H9 (cell line): ENCODE measurements around the gene EFCAB11. TPM values are rescaled to one million over a fixed set of nuclear protein-coding genes. Genes with fewer than 3 reads are reported as not detected.
A peak's percentile ranks its signal among the peaks of the same experiment; 100 is the strongest.

Experiments used
- DNase-seq: peaks from one replicate; pipeline ENCODE4 v3.0.0-alpha.2; 2017
- H2AFZ ChIP-seq: one replicate; pipeline ENCODE4 v1.6.1; 2013; ENCODE audit warnings: mild to moderate bottlenecking, low read length, control low read depth, moderate library complexity
- H2AK5ac ChIP-seq: 2 replicates; pipeline ENCODE4 v1.6.1; 2013; ENCODE audit warnings: low read length, control low read depth, mixed read lengths; ENCODE audit not compliant: insufficient read length
- H2BK120ac ChIP-seq: one replicate; pipeline ENCODE4 v1.6.1; 2013; ENCODE audit warnings: low read depth, mild to moderate bottlenecking, low read length, control low read depth, inconsistent platforms; ENCODE audit not compliant: poor library complexity, severe bottlenecking
- H2BK12ac ChIP-seq: 2 replicates; pipeline ENCODE4 v1.6.1; 2013; ENCODE audit warnings: low read length, control low read depth, mixed read lengths, low read depth; ENCODE audit not compliant: insufficient read length
- H2BK15ac ChIP-seq: 2 replicates; pipeline ENCODE4 v1.6.1; 2013; ENCODE audit warnings: low read depth, low read length, control low read depth
- H2BK20ac ChIP-seq: one replicate; pipeline ENCODE4 v1.6.1; 2013; ENCODE audit warnings: low read depth, mild to moderate bottlenecking, low read length, control low read depth, inconsistent platforms; ENCODE audit not compliant: poor library complexity, severe bottlenecking
- H2BK5ac ChIP-seq: 2 replicates; pipeline ENCODE4 v1.6.1; 2013; ENCODE audit warnings: low read length, control low read depth, mixed read lengths; ENCODE audit not compliant: insufficient read length
- H3K14ac ChIP-seq: 2 replicates; pipeline ENCODE4 v1.6.1; 2013; ENCODE audit warnings: low read length, control low read depth; ENCODE audit not compliant: insufficient read depth
- H3K18ac ChIP-seq: 2 replicates; pipeline ENCODE4 v1.6.1; 2013; ENCODE audit warnings: low read depth, mild to moderate bottlenecking, mixed read lengths, low read length, control low read depth; ENCODE audit not compliant: insufficient read length
- H3K23ac ChIP-seq: 2 replicates; pipeline ENCODE4 v1.6.1; 2013; ENCODE audit warnings: low read length, control low read depth, mixed read lengths, low read depth; ENCODE audit not compliant: insufficient read length
- H3K23me2 ChIP-seq: 2 replicates; pipeline ENCODE4 v1.6.1; 2013; ENCODE audit warnings: low read depth, mild to moderate bottlenecking, mixed read lengths, low read length, control low read depth; ENCODE audit not compliant: insufficient read length, poor library complexity, severe bottlenecking
- H3K27ac ChIP-seq: 2 replicates; pipeline ENCODE4 v1.5.1; 2013; ENCODE audit warnings: low read length, control low read depth, mixed read lengths, low read depth; ENCODE audit not compliant: insufficient read length
- H3K27me3 ChIP-seq: 2 replicates; pipeline ENCODE4 v1.6.1; 2013; ENCODE audit warnings: low read length, control low read depth, inconsistent platforms; ENCODE audit not compliant: insufficient read depth
- H3K4ac ChIP-seq: 2 replicates; pipeline ENCODE4 v1.6.1; 2013; ENCODE audit warnings: low read depth, mild to moderate bottlenecking, control low read depth, inconsistent platforms, low read length, moderate library complexity
- H3K4me1 ChIP-seq: 2 replicates; pipeline ENCODE4 v1.6.1; 2013; ENCODE audit warnings: low read length, control low read depth, inconsistent platforms; ENCODE audit not compliant: insufficient read depth
- H3K4me2 ChIP-seq: 2 replicates; pipeline ENCODE4 v1.6.1; 2013; ENCODE audit warnings: low read length, control low read depth, mixed read lengths; ENCODE audit not compliant: insufficient read length, insufficient read depth
- H3K56ac ChIP-seq: 2 replicates; pipeline ENCODE4 v1.6.1; 2013; ENCODE audit warnings: low read depth, mild to moderate bottlenecking, mixed read lengths, low read length, control low read depth; ENCODE audit not compliant: insufficient read length
- H3K79me1 ChIP-seq: 2 replicates; pipeline ENCODE4 v1.6.1; 2013; ENCODE audit warnings: low read depth, mild to moderate bottlenecking, moderate library complexity, low read length, control low read depth, inconsistent platforms; ENCODE audit not compliant: insufficient read depth, poor library complexity, severe bottlenecking
- H3K79me2 ChIP-seq: 2 replicates; pipeline ENCODE4 v1.6.1; 2013; ENCODE audit warnings: low read length, control low read depth, inconsistent platforms; ENCODE audit not compliant: insufficient read depth
- H3K9ac ChIP-seq: 2 replicates; pipeline ENCODE4 v1.6.1; 2013; ENCODE audit warnings: low read length, control low read depth, mixed read lengths; ENCODE audit not compliant: insufficient read length; ENCODE audit errors: extremely low read depth
- H3K9me3 ChIP-seq: one replicate; pipeline ENCODE4 v1.6.1; 2013; ENCODE audit warnings: low read depth, low read length, inconsistent platforms; ENCODE audit not compliant: control insufficient read depth
- H3T11ph ChIP-seq: one replicate; pipeline ENCODE4 v1.6.1; 2013; ENCODE audit warnings: mild to moderate bottlenecking, low read length, control low read depth, inconsistent platforms
- H4K20me1 ChIP-seq: one replicate; pipeline ENCODE4 v1.6.1; 2013; ENCODE audit not compliant: control insufficient read depth, insufficient read length, insufficient read depth
- H4K5ac ChIP-seq: 2 replicates; pipeline ENCODE4 v1.6.1; 2013; ENCODE audit warnings: low read depth, mild to moderate bottlenecking, mixed read lengths, low read length, control low read depth; ENCODE audit not compliant: insufficient read length
- H4K8ac ChIP-seq: replicated peaks from 2 replicates; pipeline ENCODE4 v1.6.1; 2013; ENCODE audit warnings: low read length, control low read depth, mixed read lengths, low read depth; ENCODE audit not compliant: insufficient read length
- H4K91ac ChIP-seq: 2 replicates; pipeline ENCODE4 v1.6.1; 2013; ENCODE audit warnings: low read depth, mild to moderate bottlenecking, moderate library complexity, mixed read lengths, low read length, control low read depth; ENCODE audit not compliant: insufficient read length
- H3K27ac Mint-ChIP-seq, 3 experiments: 2 replicates in 2 of 3; 3 replicates in 1 of 3; pipeline ENCODE4 v1.8.0; 2020 to 2021; ENCODE audit warnings: mixed read lengths in 3 of 3, mild to moderate bottlenecking in 1 of 3, moderate library complexity in 1 of 3
- H3K27me3 Mint-ChIP-seq: 2 replicates; pipeline ENCODE4 v1.8.0; 2021; ENCODE audit warnings: low read depth, mild to moderate bottlenecking, moderate library complexity, mixed read lengths
- H3K36me3 Mint-ChIP-seq, 3 experiments: 2 replicates in 2 of 3; 3 replicates in 1 of 3; pipeline ENCODE4 v1.8.0; 2020 to 2021; ENCODE audit warnings: low read depth in 3 of 3, mixed read lengths in 3 of 3; ENCODE audit not compliant: insufficient read depth in 1 of 3
- H3K4me1 Mint-ChIP-seq, 2 experiments: 2 replicates each; pipeline ENCODE4 v1.8.0; 2020; ENCODE audit warnings: mixed read lengths in 2 of 2
- H3K4me3 Mint-ChIP-seq, 2 experiments: 2 replicates in 1 of 2; 3 replicates in 1 of 2; pipeline ENCODE4 v1.8.0; 2020 to 2021; ENCODE audit warnings: mild to moderate bottlenecking in 2 of 2, mixed read lengths in 2 of 2, moderate library complexity in 1 of 2
- H3K9me3 Mint-ChIP-seq, 2 experiments: 2 replicates in 1 of 2; 3 replicates in 1 of 2; pipeline ENCODE4 v1.8.0; 2020; ENCODE audit warnings: mild to moderate bottlenecking in 2 of 2, mixed read lengths in 2 of 2, moderate library complexity in 1 of 2
- WGBS: extraction: QIAGEN DNeasy Blood & Tissue Kit; methylation state at CpG from one replicate; pipeline ENCODE4 v1.1.7; 2013; ENCODE audit warnings: missing lambda C conversion rate, low lambda C conversion rate, mixed read lengths; ENCODE audit not compliant: insufficient read length; ENCODE audit errors: extremely low coverage; 5-methylcytosine and 5-hydroxymethylcytosine counted together
- total RNA-seq: library from RNA; stranded (reverse); gene quantifications from 2 replicates; pipeline ENCODE4 v1.2.1, GENCODE V29; 2021
- TF ChIP-seq, protein P1 (sequence below): fragments of 200-600 bp; sonication (generic); conservative IDR thresholded peaks from 3 replicates; pipeline ENCODE4 v1.8.0; 2021; ENCODE audit warnings: antibody characterized with exemption, mild to moderate bottlenecking

The EFCAB11 gene
- total RNA-seq, 1 experiment from 2014 or later = 17.4 TPM

DNA sequence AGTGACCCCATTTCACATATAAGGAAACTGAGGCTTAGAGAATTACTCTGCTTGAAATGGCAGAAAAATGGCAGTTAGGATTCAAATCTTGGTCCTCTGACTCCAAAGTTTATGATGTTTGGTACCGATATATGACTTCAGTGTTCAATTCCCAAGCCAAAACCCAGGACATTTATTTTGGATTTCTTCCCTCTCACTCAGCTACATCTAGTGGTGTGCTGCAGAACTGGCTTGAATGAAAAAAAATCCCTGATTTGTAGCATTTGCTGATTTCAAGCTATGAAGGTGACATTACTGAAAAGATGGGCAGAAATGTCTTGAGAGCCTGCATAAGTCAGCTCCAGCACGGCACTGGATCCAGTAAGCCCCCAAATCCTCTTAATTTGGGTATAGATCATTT lies 106.4 kb downstream of the EFCAB11 start:
- no peak overlapping the region for H2BK5ac ChIP-seq
- no peak overlapping the region for H3T11ph ChIP-seq
- H2BK120ac ChIP-seq = no peak overlapping the region
- no peak overlapping the region for H4K8ac ChIP-seq
- H2BK12ac ChIP-seq = no peak overlapping the region
- H4K5ac ChIP-seq = no peak overlapping the region
- no peak overlapping the region for H3K56ac ChIP-seq
- H2AK5ac ChIP-seq = no peak overlapping the region
- no peak overlapping the region for H4K91ac ChIP-seq
- no peaks in the 10 kb centered on the region for H3K27me3 Mint-ChIP-seq
- no peaks in the 10 kb centered on the region for H3K79me1 ChIP-seq
- no peak overlapping the region for H2BK15ac ChIP-seq
- no peak overlapping the region for H2BK20ac ChIP-seq
- H3K14ac ChIP-seq = no peak overlapping the region
- H3K23ac ChIP-seq = no peak overlapping the region
- H3K9me3 Mint-ChIP-seq = no peaks in the 10 kb centered on the region
- no peak overlapping the region for H3K9ac ChIP-seq
- no peak overlapping the region for H3K4me3 Mint-ChIP-seq
- H3K27me3 ChIP-seq = no peaks in the 10 kb centered on the region
- no peaks in the 10 kb centered on the region for H3K79me2 ChIP-seq
- H3K36me3 Mint-ChIP-seq = no peaks in the 10 kb centered on the region; a peak in 1 of 7 replicates
- no peak overlapping the region for H3K27ac ChIP-seq
- WGBS = no CpG with 5 or more reads among the region's 2 CpGs
- no peak for DNase-seq
- H3K4me1 Mint-ChIP-seq = peaks cover 12% of the 10 kb centered on the region in 2 experiments
- no peaks in the 10 kb centered on the region for H4K20me1 ChIP-seq
- no peaks in the 10 kb centered on the region for H3K9me3 ChIP-seq
- no peak overlapping the region for H3K4ac ChIP-seq
- TF ChIP-seq, protein P1, sequence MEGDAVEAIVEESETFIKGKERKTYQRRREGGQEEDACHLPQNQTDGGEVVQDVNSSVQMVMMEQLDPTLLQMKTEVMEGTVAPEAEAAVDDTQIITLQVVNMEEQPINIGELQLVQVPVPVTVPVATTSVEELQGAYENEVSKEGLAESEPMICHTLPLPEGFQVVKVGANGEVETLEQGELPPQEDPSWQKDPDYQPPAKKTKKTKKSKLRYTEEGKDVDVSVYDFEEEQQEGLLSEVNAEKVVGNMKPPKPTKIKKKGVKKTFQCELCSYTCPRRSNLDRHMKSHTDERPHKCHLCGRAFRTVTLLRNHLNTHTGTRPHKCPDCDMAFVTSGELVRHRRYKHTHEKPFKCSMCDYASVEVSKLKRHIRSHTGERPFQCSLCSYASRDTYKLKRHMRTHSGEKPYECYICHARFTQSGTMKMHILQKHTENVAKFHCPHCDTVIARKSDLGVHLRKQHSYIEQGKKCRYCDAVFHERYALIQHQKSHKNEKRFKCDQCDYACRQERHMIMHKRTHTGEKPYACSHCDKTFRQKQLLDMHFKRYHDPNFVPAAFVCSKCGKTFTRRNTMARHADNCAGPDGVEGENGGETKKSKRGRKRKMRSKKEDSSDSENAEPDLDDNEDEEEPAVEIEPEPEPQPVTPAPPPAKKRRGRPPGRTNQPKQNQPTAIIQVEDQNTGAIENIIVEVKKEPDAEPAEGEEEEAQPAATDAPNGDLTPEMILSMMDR = peak; percentile 37; the same call in 2 of the 3 replicates
- H2AFZ ChIP-seq = no peak overlapping the region
- H3K23me2 ChIP-seq = no peaks in the 10 kb centered on the region
- H3K4me1 ChIP-seq = peaks cover 8% of the 10 kb centered on the region; the same call in 1 of the 2 replicates
- no peak overlapping the region for H3K4me2 ChIP-seq
- H3K27ac Mint-ChIP-seq = no peak overlapping the region
- H3K18ac ChIP-seq = no peak overlapping the region
